Testis (tissue), 3 donors: ENCODE data around the gene PHTF1. TPM values are rescaled to one million over a fixed set of nuclear protein-coding genes. Genes with fewer than 3 reads are reported as not detected.

Experiments used
- DNase-seq: peaks from one replicate; pipeline ENCODE4 v3.0.0-alpha.2; 2019
- H3K27ac ChIP-seq, 2 donors: fragments of 200-600 bp; sonication (generic); one replicate each; pipeline ENCODE4 v1.5.1; 2019
- H3K27me3 ChIP-seq: fragments of 200-600 bp; sonication (generic); one replicate; pipeline ENCODE4 v1.5.1; 2019
- H3K36me3 ChIP-seq: fragments of 200-600 bp; sonication (generic); one replicate; pipeline ENCODE4 v1.5.1; 2017; ENCODE audit warnings: low read depth; ENCODE audit errors: missing control alignments
- H3K4me1 ChIP-seq: fragments of 200-600 bp; sonication (generic); one replicate; pipeline ENCODE4 v1.5.1; 2019
- H3K4me3 ChIP-seq, 2 donors: fragments of 200-600 bp; sonication (generic); one replicate each; pipeline ENCODE4 v1.5.1; 2017 to 2019
- H3K9me3 ChIP-seq: fragments of 200-600 bp; sonication (generic); one replicate; pipeline ENCODE4 v1.5.1; 2017
- CTCF ChIP-seq, 3 experiments: fragments of 450-650 bp in 2 of 3; fragments of 200-600 bp in 1 of 3; sonication (generic) in 1 of 3; IDR thresholded peaks; one replicate each; pipeline ENCODE4 v1.5.1; 2016 to 2019; ENCODE audit warnings: antibody characterized with exemption in 3 of 3, mild to moderate bottlenecking in 2 of 3, moderate library complexity in 1 of 3
- POLR2A ChIP-seq: fragments of 450-650 bp; IDR thresholded peaks from one replicate; pipeline ENCODE4 v1.6.1; 2017; ENCODE audit warnings: antibody characterized with exemption, mild to moderate bottlenecking, moderate library complexity
- WGBS, 2 donors: methylation state at CpG; one replicate each; pipeline ENCODE4 v1.1.5; 2018; 5-methylcytosine and 5-hydroxymethylcytosine counted together
- intact Hi-C: fragments of 100-400 bp; cut with DNase I; formaldehyde crosslinking; loops from one replicate; pipeline ENCODE4 v1.15.1; 2023; ENCODE audit warnings: low total_unique reads
- polyA plus RNA-seq: library from polyadenylated mRNA; stranded (reverse); fragments of 350-450 nt; fragmentation: Illumina TruSeq; extraction: RNeasy Lipid Tissue Mini Kit (QIAGEN cat#74804); gene quantifications from one replicate; pipeline ENCODE4 v1.2.3, GENCODE V29; 2014; ENCODE audit warnings: low read depth, low replicate concordance; ENCODE audit not compliant: insufficient read depth
- total RNA-seq, 2 donors: library from RNA; depleted of rRNA; stranded (reverse); fragments of >200 nt; gene quantifications; one replicate each; pipeline ENCODE4 v1.2.3, GENCODE V29; 2016

Gene PHTF1
- total and polyA plus RNA-seq, 3 donors from 2014 or later: 29.2 to 61.7 (median 46.4) TPM

- TF ChIP-seq POLR2A (no peak), CTCF (IDR thresholded peaks at IDR 0.05) (no peak)
- no peaks in the 10 kb centered on the region for H3K27me3 ChIP-seq
- H3K36me3 ChIP-seq: no peaks in the 10 kb centered on the region
- no peak for DNase-seq
- 46 to 83% methylated on average over 1 of the region's 1 CpG for WGBS, 2 donors
- no peaks in the 10 kb centered on the region for H3K9me3 ChIP-seq
- H3K27ac ChIP-seq: no peak overlapping the region
- H3K4me1 ChIP-seq: no peaks in the 10 kb centered on the region
- intact Hi-C loops: no loop called here
- no peak overlapping the region for H3K4me3 ChIP-seq
Observed at GRCh38 chr1:113768916-113769600, 9.8 kb upstream of the PHTF1 start.

GRCh38 chr1:113765306-113766230, 6.3 kb upstream of the PHTF1 start:
- no peaks in the 10 kb centered on the region for H3K36me3 ChIP-seq
- H3K27me3 ChIP-seq: no peaks in the 10 kb centered on the region
- no peaks in the 10 kb centered on the region for H3K4me1 ChIP-seq
- no peak overlapping the region for H3K4me3 ChIP-seq
- DNase-seq: no peak
- TF ChIP-seq CTCF (IDR thresholded peaks at IDR 0.05): no peak
- TF ChIP-seq POLR2A: no peak
- intact Hi-C loops: no loop called here
- no peaks in the 10 kb centered on the region for H3K9me3 ChIP-seq
- whole genome bisulfite sequencing, 2 donors: 88 to 90% methylated on average over 2 of the region's 2 CpGs
- no peak overlapping the region for H3K27ac ChIP-seq

- intact Hi-C loops: no loop called here
- Histone ChIP-seq H3K4me3 (no peak overlapping the region), H3K9me3 (no peaks in the 10 kb centered on the region), H3K27ac (no peak overlapping the region), H3K36me3 (no peaks in the 10 kb centered on the region), H3K27me3 (no peaks in the 10 kb centered on the region), H3K4me1 (no peaks in the 10 kb centered on the region)
- WGBS, 2 donors: 88 to 89% methylated on average over 2 of the region's 2 CpGs
- TF ChIP-seq CTCF (IDR thresholded peaks at IDR 0.05) (no peak), POLR2A (no peak)
- DNase-seq: no peak
Observed at GRCh38 chr1:113763661-113764060, 4.4 kb upstream of the PHTF1 start.

GRCh38 chr1:113761937-113762336, 2.7 kb upstream of the PHTF1 start:
- 90 to 93% methylated on average over 3 of the region's 3 CpGs for WGBS, 2 donors
- Histone ChIP-seq H3K4me1 (no peaks in the 10 kb centered on the region), H3K36me3 (no peaks in the 10 kb centered on the region), H3K27ac (no peak overlapping the region), H3K9me3 (no peaks in the 10 kb centered on the region), H3K27me3 (no peaks in the 10 kb centered on the region), H3K4me3 (no peak overlapping the region)
- intact Hi-C loops: no loop called here
- no peak for DNase-seq
- TF ChIP-seq POLR2A (no peak), CTCF (IDR thresholded peaks at IDR 0.05) (no peak)
